ENCODE data around the gene KCNB1. TPM values are rescaled to one million over a fixed set of nuclear protein-coding genes. Genes with fewer than 3 reads are reported as not detected.

The KCNB1 gene
- total RNA-seq, 2 donors from 2014 or later = not detected

- no peak overlapping the region for H3K27ac Mint-ChIP-seq
- peaks cover 13% of the 10 kb centered on the region for H3K27me3 Mint-ChIP-seq
- H3K4me3 Mint-ChIP-seq = no peak overlapping the region
- no peak for ATAC-seq (replicated peaks)
- no peaks in the 10 kb centered on the region for H3K9me3 Mint-ChIP-seq
- H3K36me3 Mint-ChIP-seq (ENCODE audit: low read depth) = no peaks in the 10 kb centered on the region
- H3K4me1 Mint-ChIP-seq = no peaks in the 10 kb centered on the region
Measured at GRCh38 chr20:49380337-49380780, 102.1 kb downstream of the KCNB1 start.

- no peak for ATAC-seq (replicated peaks)
- peaks cover 3% of the 10 kb centered on the region for H3K9me3 Mint-ChIP-seq
- H3K4me1 Mint-ChIP-seq = no peaks in the 10 kb centered on the region
- no peaks in the 10 kb centered on the region for H3K36me3 Mint-ChIP-seq (ENCODE audit: low read depth)
- no peak overlapping the region for H3K27ac Mint-ChIP-seq
- H3K27me3 Mint-ChIP-seq = peaks cover 13% of the 10 kb centered on the region
- no peak overlapping the region for H3K4me3 Mint-ChIP-seq
Measured at GRCh38 chr20:49379338-49379737, 103.1 kb downstream of the KCNB1 start.

GRCh38 chr20:49377326-49377725 is 105.1 kb downstream of the KCNB1 start:
- ATAC-seq (replicated peaks) = no peak
- Mint-ChIP-seq H3K27me3 (peaks cover 19% of the 10 kb centered on the region), H3K4me3 (no peak overlapping the region), H3K9me3 (peaks cover 5% of the 10 kb centered on the region), H3K4me1 (no peaks in the 10 kb centered on the region), H3K27ac (no peak overlapping the region), H3K36me3 (ENCODE audit: low read depth) (no peaks in the 10 kb centered on the region)

GRCh38 chr20:49375170-49375569 is 107.3 kb downstream of the KCNB1 start:
- Mint-ChIP-seq H3K4me3 (no peak overlapping the region), H3K36me3 (ENCODE audit: low read depth) (no peaks in the 10 kb centered on the region), H3K9me3 (peaks cover 5% of the 10 kb centered on the region), H3K27me3 (peaks cover 16% of the 10 kb centered on the region), H3K4me1 (no peaks in the 10 kb centered on the region), H3K27ac (no peak overlapping the region)
- ATAC-seq (replicated peaks) = no peak

- no peak for ATAC-seq (replicated peaks)
- no peak overlapping the region for H3K4me3 Mint-ChIP-seq
- H3K4me1 Mint-ChIP-seq = no peaks in the 10 kb centered on the region
- no peak overlapping the region for H3K27ac Mint-ChIP-seq
- H3K27me3 Mint-ChIP-seq = peaks cover 30% of the 10 kb centered on the region
- H3K36me3 Mint-ChIP-seq (ENCODE audit: low read depth) = no peaks in the 10 kb centered on the region
- H3K9me3 Mint-ChIP-seq = peaks cover 5% of the 10 kb centered on the region
Measured at GRCh38 chr20:49372095-49372734, 110.3 kb downstream of the KCNB1 start.

- Mint-ChIP-seq H3K9me3 (no peaks in the 10 kb centered on the region), H3K36me3 (ENCODE audit: low read depth) (no peaks in the 10 kb centered on the region), H3K27me3 (peaks cover 30% of the 10 kb centered on the region), H3K4me3 (no peak overlapping the region), H3K27ac (no peak overlapping the region), H3K4me1 (no peaks in the 10 kb centered on the region)
- no peak for ATAC-seq (replicated peaks)
Measured at GRCh38 chr20:49368596-49368995, 113.9 kb downstream of the KCNB1 start.

GRCh38 chr20:49367113-49367512 is 115.4 kb downstream of the KCNB1 start:
- Mint-ChIP-seq H3K27ac (no peak overlapping the region), H3K27me3 (peaks cover 30% of the 10 kb centered on the region), H3K9me3 (no peaks in the 10 kb centered on the region), H3K36me3 (ENCODE audit: low read depth) (no peaks in the 10 kb centered on the region), H3K4me3 (no peak overlapping the region), H3K4me1 (no peaks in the 10 kb centered on the region)
- ATAC-seq (replicated peaks) = no peak

- Mint-ChIP-seq H3K36me3 (ENCODE audit: low read depth) (no peaks in the 10 kb centered on the region), H3K4me1 (no peaks in the 10 kb centered on the region), H3K27me3 (peaks cover 30% of the 10 kb centered on the region), H3K4me3 (no peak overlapping the region), H3K27ac (no peak overlapping the region), H3K9me3 (no peaks in the 10 kb centered on the region)
- ATAC-seq (replicated peaks) = no peak
Measured at GRCh38 chr20:49366687-49367086, 115.8 kb downstream of the KCNB1 start.

GRCh38 chr20:49361862-49362660 is 120.4 kb downstream of the KCNB1 start:
- no peaks in the 10 kb centered on the region for H3K4me1 Mint-ChIP-seq
- no peaks in the 10 kb centered on the region for H3K36me3 Mint-ChIP-seq (ENCODE audit: low read depth)
- peaks cover 27% of the 10 kb centered on the region for H3K27me3 Mint-ChIP-seq
- H3K9me3 Mint-ChIP-seq = no peaks in the 10 kb centered on the region
- no peak overlapping the region for H3K4me3 Mint-ChIP-seq
- no peak for ATAC-seq (replicated peaks)
- no peak overlapping the region for H3K27ac Mint-ChIP-seq

- H3K36me3 Mint-ChIP-seq (ENCODE audit: low read depth) = no peaks in the 10 kb centered on the region
- H3K4me1 Mint-ChIP-seq = no peaks in the 10 kb centered on the region
Measured at GRCh38 chr20:49360242-49360968, 122.1 kb downstream of the KCNB1 start.

GRCh38 chr20:49356676-49357075 is 125.8 kb downstream of the KCNB1 start:
- H3K4me1 Mint-ChIP-seq = no peaks in the 10 kb centered on the region
- no peak overlapping the region for H3K4me3 Mint-ChIP-seq
- H3K27me3 Mint-ChIP-seq = peaks cover 19% of the 10 kb centered on the region
- ATAC-seq (replicated peaks) = no peak
- no peaks in the 10 kb centered on the region for H3K36me3 Mint-ChIP-seq (ENCODE audit: low read depth)
- H3K9me3 Mint-ChIP-seq = no peaks in the 10 kb centered on the region
- no peak overlapping the region for H3K27ac Mint-ChIP-seq

More at GRCh38 chr20:49360242-49360968, 122.1 kb downstream of the KCNB1 start:
- Mint-ChIP-seq H3K9me3 (no peaks in the 10 kb centered on the region), H3K27ac (no peak overlapping the region), H3K27me3 (peaks cover 17% of the 10 kb centered on the region), H3K4me3 (no peak overlapping the region)
- no peak for ATAC-seq (replicated peaks)

GRCh38 chr20:49354673-49355072 is 127.8 kb downstream of the KCNB1 start:
- no peak overlapping the region for H3K4me3 Mint-ChIP-seq
- H3K9me3 Mint-ChIP-seq = no peaks in the 10 kb centered on the region
- no peak for ATAC-seq (replicated peaks)
- H3K27me3 Mint-ChIP-seq = peaks cover 12% of the 10 kb centered on the region
- H3K36me3 Mint-ChIP-seq (ENCODE audit: low read depth) = no peaks in the 10 kb centered on the region
- H3K27ac Mint-ChIP-seq = no peak overlapping the region
- no peaks in the 10 kb centered on the region for H3K4me1 Mint-ChIP-seq

GRCh38 chr20:49353348-49353747 is 129.1 kb downstream of the KCNB1 start:
- no peaks in the 10 kb centered on the region for H3K9me3 Mint-ChIP-seq
- H3K27ac Mint-ChIP-seq = no peak overlapping the region
- no peak overlapping the region for H3K4me3 Mint-ChIP-seq

GRCh38 chr20:49352751-49353150 is 129.7 kb downstream of the KCNB1 start:
- ATAC-seq (replicated peaks) = no peak
- no peaks in the 10 kb centered on the region for H3K4me1 Mint-ChIP-seq
- H3K4me3 Mint-ChIP-seq = no peak overlapping the region
- no peak overlapping the region for H3K27ac Mint-ChIP-seq
- no peaks in the 10 kb centered on the region for H3K36me3 Mint-ChIP-seq (ENCODE audit: low read depth)
- H3K27me3 Mint-ChIP-seq = peaks cover 16% of the 10 kb centered on the region
- no peaks in the 10 kb centered on the region for H3K9me3 Mint-ChIP-seq

More at GRCh38 chr20:49353348-49353747, 129.1 kb downstream of the KCNB1 start:
- Mint-ChIP-seq H3K27me3 (peaks cover 16% of the 10 kb centered on the region), H3K4me1 (no peaks in the 10 kb centered on the region), H3K36me3 (ENCODE audit: low read depth) (no peaks in the 10 kb centered on the region)
- no peak for ATAC-seq (replicated peaks)
